Measurements from ENCODE around the gene CPB2. TPM values are rescaled to one million over a fixed set of nuclear protein-coding genes. Genes with fewer than 3 reads are reported as not detected.

CPB2 gene
- total RNA-seq, 4 donors from 2014 or later = not detected

DNA sequence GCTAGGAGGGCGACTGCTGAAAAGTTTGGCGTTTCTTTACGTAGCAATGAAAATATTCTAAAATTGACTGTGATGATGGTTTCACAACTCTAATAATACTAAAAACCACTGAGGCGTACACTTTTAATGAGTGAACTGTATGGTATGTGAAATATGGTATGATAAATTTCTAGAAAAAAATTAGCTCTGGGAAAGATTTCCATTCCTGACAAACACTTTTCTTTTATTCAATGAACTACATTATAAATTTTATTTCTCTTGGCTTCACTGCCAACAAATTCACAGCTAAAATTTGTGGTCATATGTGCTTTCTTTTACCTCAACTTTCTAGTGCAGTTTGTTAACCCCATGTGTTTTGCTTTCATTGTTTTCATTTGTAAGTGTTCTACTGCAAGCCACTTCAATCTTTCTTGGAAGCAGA is 63.4 kb downstream of the CPB2 start:
- DNase-seq (ENCODE audit: low spot score) = no peak
- no peak for ATAC-seq (ENCODE audit: low FRiP score)
- TF ChIP-seq, protein P1, sequence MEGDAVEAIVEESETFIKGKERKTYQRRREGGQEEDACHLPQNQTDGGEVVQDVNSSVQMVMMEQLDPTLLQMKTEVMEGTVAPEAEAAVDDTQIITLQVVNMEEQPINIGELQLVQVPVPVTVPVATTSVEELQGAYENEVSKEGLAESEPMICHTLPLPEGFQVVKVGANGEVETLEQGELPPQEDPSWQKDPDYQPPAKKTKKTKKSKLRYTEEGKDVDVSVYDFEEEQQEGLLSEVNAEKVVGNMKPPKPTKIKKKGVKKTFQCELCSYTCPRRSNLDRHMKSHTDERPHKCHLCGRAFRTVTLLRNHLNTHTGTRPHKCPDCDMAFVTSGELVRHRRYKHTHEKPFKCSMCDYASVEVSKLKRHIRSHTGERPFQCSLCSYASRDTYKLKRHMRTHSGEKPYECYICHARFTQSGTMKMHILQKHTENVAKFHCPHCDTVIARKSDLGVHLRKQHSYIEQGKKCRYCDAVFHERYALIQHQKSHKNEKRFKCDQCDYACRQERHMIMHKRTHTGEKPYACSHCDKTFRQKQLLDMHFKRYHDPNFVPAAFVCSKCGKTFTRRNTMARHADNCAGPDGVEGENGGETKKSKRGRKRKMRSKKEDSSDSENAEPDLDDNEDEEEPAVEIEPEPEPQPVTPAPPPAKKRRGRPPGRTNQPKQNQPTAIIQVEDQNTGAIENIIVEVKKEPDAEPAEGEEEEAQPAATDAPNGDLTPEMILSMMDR (IDR thresholded peaks at IDR 0.05) = no peak

- TF ChIP-seq, protein P1 (IDR thresholded peaks at IDR 0.05) = no peak
- DNase-seq (ENCODE audit: low spot score) (no peak), ATAC-seq (ENCODE audit: low FRiP score) (no peak)
Measured at GRCh38 chr13:46040763-46041162, 64.1 kb downstream of the CPB2 start.

GRCh38 chr13:46039411-46040182 is 65.2 kb downstream of the CPB2 start:
- no peak for DNase-seq (ENCODE audit: low spot score)
- TF ChIP-seq, protein P1 (IDR thresholded peaks at IDR 0.05) = no peak
- ATAC-seq (ENCODE audit: low FRiP score) = no peak

DNA sequence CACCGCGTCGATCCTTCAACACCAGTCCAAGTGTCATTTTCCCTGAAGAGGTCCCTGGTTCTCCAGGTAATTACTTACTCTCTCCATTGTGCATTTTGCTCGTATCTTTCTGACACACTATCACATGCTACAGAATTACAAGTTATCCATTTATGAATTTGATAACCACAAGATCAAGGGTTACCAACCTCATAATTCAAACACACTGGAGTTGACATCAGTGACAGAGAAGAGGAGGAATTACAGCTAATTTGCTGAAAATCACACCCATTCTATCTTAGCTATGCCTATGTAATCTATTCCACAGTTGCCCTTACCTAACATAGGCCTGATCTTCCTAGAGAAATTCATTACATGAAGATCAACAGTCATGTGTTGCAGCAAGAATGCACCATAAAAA is 66.5 kb downstream of the CPB2 start:
- DNase-seq (ENCODE audit: low spot score) = no peak
- ATAC-seq (ENCODE audit: low FRiP score) = no peak
- TF ChIP-seq, protein P1 (IDR thresholded peaks at IDR 0.05) = no peak

DNA sequence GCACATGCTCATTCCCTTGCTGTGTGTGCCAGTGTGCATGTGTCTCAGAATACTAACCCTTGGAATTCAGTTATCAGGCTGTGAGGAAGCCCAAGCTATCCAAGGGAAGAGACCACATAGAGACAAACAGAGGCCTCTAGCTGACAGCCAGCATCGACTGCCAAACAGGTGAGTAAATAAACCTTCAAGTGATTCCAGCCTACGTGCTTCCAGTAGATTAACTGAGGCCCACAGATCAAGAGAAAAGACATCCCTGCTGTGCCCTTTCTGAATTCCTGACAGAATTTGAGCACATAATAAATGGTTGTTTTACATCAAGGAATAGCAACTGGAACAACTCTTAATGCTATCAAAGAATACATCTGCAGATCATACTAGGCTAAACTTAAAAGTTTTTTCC is 69.8 kb downstream of the CPB2 start:
- no peak for DNase-seq (ENCODE audit: low spot score)
- ATAC-seq (ENCODE audit: low FRiP score) = no peak
- TF ChIP-seq, protein P1 (IDR thresholded peaks at IDR 0.05) = no peak

GRCh38 chr13:46032341-46032740 is 72.5 kb downstream of the CPB2 start:
- ATAC-seq (ENCODE audit: low FRiP score) (no peak), DNase-seq (ENCODE audit: low spot score) (no peak)
- TF ChIP-seq, protein P1 (IDR thresholded peaks at IDR 0.05) = no peak
